Activated T-cell treated with anti-CD3 and anti-CD28 coated beads, Interleukin-2, amount 50 U/mL, for 1 hour (primary cell): ENCODE measurements around the gene HOXA5.

ENCODE experiments used
- DNase-seq: peaks from one replicate; pipeline ENCODE4 v3.0.0-alpha.2; 2020

Gene HOXA5

DNA sequence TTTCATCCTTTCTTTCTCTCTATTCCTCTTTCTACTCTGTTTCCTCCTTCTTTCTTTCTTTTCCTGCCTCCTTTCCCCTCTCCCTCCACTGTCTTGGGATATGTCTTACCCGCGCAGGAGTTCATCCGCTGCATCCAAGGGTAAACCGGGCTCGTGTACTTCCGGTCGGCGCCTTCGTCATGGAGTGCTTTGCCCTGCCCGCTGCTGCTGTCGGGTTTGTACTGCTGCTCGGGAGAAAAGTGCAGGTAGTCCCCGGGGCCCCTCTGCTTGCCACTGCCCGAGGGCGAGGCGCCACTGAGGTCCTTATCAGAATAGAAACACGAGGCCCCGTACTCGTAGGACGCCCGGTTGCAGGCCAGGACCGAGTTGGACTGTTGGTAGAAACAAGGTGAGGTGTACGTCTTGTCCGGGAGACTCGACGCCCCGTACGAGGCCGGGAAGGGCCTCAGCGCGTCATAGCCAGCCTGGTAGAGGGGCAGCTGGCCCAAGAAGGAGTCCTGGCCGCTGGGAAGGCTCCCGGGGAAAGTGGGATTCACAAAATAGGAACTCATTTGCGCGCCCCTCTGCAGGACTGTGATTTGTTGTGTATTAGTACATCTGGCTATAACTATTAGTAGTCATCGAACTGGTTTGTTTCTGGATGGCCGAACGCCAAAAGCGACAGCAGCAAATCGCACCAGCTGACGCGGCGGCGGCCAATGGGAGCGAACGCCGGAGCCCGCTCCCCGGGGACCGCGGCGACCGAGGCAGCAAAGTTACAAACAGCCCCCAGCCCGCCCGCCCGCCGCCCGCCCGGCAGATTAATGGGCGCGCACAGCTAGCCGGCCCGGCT lies 3.9 kb upstream of the HOXA5 start, which contains the start of gene HOXA6:
TSS of gene HOXA6 (minus strand) at position 576 of the 832 bp plus-strand sequence. CDS start at position 551, 25 bp downstream.
- no peak for DNase-seq

DNA sequence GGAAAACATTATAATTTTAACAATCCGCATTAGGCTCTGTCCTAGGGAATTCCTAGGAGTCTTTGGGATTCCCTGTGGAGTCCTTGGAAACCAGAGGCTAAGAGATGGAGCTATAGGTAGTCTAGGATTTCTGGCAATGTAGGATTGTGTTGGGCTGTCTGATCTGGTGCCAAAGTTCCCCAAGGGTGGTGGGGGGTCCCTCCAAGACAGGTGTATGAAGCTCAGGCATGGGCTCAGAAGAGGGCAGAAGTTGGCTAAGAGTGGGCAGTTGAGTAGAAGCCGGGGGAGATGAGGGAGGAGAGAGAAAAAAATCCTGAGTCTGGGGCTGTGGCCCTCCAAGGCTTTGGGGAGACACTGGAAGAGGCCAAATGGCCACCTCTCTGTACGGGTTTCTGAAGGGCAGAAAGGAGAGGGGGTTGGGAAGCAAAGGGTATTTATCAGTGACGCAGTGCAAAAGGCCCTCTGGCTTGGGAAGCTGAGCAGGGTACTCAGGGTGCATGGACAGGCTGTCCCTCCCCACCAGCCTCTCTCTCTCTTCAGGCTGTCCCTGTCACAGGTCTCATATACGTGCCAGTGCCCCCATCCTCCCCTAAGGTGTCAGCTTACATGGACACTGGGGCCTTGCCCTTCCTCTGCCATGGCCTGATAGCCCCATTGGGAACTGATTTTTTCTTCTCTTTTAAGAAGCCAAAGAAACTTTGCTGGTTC lies 3.2 kb upstream of the HOXA5 start:
- DNase-seq, result no peak

DNA sequence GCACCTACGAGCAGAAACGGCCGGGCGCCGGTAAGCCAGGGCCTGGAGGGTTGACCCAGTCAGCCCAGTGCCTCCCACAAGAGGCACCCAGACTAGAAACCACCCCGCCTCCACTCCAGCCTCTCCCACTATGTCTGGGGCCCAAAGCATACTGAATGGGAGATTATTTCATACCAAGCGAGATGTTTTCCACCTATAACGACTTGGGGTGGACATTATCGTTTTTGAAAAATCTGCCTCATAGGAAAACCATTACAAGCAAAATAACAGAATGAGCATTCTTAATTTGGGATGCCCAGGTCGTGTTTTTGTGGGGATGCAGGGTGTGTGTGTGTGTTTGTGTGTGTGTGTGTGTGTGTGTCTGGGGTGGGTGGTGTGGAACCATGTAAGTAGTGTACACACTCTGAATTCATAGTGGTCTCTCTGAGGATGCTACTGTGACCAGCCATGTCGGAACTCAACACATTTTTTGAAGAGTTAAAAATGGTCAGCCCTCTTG lies 2.5 kb upstream of the HOXA5 start:
- DNase-seq, result no peak

DNA sequence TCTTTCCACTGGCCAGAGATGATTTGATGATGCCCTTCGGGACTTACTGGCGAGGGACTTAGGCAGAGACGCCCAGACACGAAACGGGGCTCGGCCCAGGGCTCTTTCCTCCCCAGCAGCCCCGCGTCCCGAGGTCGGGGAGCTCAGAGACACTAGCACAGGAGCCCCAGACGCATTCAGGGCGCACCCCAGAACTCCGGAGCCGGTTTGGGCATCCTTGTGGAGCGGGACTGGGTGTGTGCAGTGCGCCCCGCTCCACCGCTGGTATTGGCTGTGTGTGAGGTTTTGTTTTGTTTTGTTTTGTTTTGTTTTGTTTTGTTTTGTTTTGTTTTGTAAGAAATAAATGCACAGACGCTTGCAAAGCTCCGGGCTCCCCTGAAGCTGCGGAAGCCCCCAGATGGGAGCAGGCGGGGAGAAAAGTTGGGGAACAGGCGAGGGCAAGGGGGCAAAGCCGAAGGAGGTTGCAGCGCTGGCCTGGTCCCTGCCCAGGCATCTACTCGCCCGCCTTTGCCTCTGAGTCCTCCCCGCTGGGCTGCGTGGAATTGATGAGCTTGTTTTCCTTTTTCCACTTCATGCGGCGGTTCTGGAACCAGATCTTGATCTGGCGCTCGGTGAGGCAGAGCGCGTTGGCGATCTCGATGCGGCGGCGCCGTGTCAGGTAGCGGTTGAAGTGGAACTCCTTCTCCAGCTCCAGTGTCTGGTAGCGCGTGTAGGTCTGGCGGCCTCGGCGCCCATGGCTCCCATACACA lies 1.9 kb upstream of the HOXA5 start:
- DNase-seq, result no peak

DNA sequence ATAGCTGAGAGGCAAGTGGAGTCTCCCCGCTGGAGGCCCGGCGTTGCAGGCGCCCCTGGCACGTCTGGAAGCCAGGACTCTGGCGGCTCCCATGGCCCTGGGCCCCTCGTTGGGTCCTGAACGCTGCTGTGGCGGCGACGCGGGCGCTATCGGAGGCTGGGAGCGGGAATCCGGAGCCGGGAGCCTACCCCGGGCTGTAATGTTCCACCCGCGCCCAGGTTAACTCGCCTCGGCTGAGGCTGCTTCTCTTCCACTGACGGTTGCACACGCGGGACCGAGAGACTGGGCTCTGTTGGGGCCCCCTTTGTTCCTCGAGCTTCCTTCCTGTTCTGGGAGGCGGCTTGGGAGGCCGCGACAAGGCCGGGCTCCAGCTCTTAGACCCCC lies 1.3 kb upstream of the HOXA5 start:
- DNase-seq, result no peak

DNA sequence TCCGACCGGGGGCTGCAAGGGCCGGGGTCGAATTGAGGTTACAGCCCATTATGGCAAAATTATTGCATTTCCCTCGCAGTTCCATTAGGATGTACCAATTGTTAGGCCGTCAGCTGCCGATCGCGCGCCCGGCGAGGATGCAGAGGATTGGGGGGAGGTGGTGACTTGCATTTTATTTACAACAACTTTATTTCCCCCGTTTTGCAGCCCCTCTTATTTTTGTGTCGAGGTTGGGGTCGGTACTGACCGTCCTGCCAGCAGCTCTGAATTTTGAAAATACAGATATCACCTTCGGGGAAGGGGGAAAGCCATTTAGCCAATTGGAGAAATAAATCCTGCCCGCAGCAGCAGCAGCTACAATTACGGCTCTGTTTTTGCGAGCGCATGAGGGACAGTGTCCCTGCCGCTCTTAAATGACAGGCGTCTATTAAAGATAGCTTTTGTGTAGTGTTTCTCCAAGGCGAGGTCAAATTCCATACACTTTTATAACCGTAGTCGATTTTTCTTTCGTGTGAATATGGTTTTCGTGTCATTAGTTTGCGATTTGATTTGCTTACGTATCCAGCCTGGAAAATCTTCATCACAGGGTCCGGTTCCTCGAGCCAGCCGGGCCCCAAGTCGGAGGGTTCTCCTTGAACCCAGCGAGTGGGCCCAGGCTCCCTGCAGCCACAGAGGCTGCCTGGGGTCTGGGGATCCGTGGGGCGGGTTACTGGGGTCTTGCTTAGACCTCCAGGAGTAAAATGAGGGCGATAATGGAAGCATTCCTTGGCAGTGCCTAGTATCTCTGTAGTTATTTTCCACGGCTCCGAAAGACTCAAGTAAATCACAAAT lies 684 bp upstream of the HOXA5 start:
- DNase-seq, result no peak

DNA sequence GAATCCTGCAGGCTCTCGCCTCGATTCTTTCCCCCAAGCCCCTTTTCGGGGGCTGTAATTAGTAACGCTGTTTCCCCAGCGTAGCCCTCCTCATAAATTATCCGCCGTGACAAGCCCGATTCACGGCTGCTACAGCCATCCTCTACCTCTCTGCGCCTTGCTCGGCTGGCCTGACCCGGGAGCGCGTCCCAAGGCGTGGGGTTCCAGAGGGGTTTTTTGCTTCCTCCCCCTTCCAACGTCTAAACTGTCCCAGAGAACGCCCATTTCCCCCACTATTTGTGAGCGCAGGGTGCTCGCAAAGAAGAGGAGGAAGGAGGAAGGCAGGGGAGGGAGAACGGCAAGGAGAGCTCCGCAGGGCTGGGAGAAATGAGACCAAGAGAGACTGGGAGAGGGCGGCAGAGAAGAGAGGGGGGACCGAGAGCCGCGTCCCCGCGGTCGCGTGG lies 880 bp downstream of the HOXA5 start:
- no peak for DNase-seq

DNA sequence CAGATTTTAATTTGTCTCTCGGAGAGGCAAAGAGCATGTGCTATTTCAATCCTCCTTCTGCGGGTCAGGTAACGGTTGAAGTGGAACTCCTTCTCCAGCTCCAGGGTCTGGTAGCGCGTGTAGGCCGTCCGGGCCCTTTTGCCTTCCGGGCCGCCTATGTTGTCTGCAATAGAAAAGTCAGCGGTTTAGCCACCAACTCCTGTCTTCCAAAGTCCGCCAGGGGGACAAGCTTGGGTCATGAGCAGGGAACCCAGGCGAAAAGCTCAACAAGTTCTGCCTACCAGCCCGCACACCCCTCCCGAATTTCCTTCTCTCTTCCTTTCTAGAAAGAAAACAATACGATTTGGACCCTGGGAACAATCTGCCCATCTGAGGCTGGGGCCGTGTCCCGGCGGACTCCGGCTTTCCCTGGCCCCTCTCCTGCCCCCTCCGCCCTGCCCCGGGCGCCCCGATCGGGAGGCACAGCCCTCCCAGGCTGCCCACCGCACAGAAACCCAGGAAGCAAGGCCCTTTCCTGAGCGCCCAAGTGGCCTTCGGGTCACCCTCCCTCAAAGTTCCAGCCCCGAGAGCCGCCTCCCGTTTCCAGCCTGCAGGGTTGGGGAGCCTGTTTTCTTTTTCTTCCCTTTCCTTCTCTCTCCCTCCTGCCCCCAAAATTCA lies 1.4 kb downstream of the HOXA5 start:
- DNase-seq, result no peak

DNA sequence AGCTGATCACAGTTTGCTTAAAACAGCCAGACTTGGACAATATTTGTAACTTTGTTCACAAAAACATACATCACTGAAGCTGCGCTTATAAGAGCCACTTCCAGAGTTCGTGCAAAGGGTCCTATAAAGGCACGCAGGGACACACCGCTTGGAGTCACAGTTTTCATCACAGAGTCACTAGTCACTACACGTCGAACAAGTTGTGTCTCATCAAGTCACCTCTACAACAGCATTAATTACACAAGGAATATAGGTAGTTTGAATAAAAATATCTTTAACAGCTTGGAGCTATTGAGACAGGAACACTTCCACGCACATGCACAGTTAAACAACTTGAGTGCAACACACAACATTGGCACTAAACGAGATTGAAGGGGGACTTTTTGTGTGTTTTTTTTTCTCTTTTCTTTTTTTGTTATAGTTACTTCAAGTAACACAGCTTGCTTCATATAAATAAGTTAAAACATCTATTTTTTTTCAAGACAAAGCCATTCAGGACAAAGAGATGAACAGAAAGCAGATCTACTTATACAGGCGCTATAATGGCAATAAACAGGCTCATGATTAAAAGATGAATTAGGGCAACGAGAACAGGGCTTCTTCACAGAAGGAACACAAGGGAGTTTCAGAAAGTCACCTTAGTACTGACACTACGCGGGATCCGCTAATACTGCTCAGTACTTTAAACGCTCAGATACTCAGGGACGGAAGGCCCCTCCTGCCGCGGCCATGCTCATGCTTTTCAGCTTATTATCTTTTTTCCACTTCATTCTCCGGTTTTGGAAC lies 2.2 kb downstream of the HOXA5 start:
- DNase-seq, result no peak

DNA sequence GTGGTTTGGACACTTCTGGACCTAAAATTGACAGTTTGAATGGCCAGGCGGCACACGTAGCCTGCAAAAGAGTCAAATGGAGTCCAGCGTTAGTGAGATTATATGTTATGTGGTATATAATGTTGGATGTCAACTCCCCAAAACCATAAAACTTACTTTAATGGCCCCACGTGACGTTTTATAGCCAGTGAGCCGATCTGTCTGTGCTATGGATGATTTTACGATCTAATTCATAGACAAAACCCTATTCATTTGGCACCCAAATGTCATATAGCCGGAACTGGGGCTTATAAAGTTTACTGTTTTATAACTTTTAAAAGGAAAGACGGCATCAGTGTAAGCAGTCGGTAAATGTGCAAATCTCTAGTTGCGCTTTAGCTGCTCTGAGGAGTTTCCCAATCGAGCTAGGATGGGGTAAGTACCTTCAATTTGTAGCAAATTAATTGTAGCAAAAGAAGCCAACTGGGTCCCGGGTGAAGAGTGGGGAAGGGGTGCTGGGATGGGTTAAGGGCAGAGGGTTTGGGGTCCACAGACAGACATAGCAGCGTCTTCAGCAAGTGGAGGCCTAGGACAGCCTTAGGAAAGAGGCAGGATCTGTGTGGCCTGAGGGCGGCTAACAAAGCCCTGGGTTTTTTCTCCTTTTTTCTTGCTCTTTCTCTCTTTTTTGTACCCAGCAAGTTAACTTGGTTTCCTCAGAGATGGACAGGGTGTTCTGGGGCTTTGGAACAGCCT lies 3.2 kb downstream of the HOXA5 start:
- no peak for DNase-seq

DNA sequence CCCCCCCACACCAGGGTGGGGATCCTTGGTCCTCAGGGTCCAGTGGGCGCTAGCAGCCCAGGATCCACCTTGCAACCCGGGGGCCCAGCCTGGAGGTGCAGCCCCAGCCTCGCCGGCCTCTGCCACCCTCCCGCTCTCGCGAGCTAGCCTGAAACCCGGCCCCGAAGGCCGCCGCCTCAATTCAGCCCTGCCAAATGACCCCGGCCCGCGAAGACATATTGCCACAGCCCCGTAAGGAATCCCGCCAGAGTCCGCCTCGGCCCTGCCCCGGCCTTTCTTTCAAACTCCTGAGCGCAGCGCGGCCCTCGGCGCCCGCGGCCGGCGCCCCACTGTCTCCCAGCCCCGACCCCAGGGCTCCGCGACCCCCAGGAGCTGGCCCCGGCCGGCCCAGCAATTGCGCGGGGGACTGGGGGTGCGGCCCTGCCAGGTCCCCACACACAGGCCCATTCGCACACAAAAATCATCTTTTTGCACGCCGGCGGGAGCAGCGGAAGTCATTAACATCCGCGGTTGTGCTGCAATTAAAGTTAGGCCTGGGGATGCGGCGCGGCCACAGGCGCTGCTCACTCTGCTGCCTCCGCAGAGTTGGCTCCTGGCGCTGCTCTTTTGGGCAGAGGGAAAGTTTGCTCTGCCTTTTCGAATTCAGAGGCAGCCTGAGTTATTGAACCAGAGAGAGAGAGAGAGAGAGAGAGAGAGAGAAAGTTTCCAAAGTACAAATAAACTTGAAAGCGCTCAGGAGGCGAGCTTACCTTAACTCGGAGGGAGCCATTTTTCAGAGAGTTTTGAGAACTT lies 4.0 kb downstream of the HOXA5 start:
- DNase-seq, result no peak

DNA sequence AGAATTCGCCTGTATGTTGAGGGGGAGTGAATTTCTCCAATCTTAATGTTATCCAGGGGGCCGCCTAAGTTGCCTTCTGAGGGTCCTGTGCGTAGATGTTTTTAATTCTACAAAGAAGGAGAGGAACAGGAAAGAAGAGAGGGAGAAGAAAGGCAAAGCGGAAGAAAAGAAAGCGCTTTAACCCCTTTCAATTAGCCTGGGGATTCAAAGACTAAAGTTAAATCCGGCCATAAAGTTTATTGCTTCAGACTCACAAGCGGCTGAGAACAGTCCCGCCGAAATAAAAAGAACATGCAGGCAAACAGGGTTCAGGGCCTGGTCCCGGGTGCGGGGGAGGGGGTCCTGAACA lies 4.5 kb downstream of the HOXA5 start:
- DNase-seq, result no peak

DNA sequence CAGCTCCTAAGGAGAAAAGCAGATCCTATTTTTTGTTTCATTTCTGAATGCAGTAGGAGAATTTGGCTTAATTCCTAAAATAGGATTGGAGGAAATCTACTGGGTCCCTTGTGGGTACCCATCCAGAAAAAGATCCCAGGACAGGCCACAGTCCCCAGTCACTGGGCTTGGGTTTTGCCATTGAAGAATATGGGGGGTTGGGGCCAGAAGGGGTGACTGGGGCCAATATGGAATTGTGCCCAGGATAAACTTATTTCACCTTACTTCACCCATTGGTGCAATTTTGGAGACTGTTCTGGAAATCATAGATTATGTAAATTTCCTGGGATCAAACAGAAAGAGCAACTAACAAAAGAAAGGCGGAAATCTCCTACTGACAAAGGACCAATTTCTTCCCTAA lies 5.0 kb downstream of the HOXA5 start:
- no peak for DNase-seq

DNA sequence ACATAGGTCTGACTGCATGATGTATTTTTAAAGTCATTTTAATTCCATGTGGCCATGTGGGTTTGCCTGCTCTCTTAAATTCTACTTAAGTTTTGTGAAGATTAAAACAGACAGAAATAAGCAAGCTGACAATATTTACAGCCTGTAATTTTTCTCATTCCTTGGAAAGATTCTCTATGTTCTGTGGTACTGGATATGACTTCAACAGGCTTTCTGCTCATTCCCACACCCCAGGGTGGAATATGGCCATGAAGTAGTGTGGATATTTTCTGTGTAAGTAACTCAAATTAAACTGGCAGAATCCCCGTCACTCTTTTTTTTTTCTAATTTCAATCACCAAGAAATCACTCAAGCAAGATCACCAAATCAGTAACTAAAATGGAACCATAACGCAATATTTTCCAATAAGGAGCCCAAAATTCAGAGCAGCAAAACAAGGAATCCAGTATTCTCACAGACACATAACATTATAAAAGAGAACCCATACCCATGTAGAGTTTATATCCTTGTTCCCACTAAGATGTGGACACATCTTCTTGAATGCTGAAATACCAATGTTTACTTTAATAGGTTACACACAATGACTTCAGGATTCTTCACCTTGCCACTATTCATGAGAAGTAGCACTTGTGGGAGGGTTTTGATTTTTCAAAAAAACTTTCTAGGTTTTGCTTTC lies 5.7 kb downstream of the HOXA5 start:
- no peak for DNase-seq

DNA sequence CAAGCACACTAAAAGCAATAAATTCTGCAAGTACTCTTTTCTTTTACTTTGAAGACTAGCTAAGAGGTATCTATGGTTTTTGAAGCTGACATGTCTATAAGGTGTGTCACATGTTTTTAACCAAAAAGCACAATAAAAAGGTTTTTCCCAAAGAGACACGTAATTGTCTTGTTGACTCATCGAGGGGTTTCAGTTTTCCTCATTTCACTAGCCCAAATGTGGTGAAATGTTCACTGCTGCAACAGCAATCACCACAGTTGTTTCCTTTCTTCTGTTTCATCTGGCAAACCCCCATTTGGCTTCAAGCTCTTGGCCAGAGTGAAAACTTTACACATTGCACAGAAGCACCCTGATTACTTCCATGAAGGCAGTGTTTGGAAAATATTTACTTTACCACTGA lies 9.1 kb downstream of the HOXA5 start:
- DNase-seq, result no peak

DNA sequence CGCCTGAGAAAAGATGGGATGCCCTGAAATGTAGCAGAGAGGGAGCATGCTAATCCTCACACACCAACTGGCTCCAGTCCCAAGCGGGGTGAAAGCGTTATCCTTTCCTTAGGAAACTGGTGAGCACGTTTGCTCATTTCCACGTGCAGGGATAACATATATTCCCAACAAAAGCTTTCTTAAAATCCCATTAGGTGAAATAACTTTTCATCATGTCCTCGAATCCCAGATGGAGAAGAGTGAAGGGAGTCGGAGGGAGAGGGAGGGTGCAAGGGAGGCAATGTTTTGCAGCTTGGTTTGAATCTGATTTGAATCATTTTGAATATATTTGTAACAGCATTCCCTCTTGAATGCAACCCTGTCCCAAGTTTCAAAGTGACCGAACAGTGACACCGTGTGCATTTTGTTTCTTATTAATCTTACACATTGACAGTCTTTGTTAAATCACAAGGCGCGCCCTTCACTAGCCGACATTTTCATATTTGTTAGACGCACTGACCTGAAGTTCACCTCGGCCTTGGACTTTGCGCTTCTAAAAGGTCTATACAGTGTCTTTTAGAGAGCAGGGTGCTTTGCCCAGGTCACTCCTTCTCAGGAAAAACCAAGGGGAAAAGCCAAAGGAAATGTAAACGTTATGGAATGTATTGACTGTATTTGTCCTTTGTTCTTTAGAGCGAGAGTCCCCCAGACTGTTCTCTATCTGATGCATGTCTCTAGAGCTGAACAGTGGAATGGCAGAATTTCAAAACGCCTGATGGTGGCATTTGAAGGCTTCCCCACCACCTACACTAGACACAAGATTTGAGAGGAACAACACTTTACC lies 9.9 kb downstream of the HOXA5 start:
- peak; percentile 5 for DNase-seq

DNA sequence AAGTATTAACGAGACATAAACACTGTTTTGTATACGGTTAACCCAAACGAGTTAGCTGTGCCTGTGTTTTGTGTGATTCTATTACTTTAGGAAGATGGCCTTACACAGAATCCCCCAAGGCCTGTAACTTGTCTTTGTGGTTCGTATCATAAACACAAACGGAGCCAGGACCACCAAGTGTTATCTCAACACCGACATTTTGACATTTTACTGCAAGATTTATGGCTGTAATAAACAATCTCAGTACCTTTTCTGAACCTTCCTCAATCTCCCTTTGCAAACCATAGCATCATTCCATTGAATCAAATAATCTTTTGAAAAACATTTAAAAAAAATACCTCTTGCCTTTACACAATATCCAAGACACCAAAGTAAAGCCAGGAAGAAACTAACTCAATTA lies 10.5 kb downstream of the HOXA5 start:
- DNase-seq, result no peak

DNA sequence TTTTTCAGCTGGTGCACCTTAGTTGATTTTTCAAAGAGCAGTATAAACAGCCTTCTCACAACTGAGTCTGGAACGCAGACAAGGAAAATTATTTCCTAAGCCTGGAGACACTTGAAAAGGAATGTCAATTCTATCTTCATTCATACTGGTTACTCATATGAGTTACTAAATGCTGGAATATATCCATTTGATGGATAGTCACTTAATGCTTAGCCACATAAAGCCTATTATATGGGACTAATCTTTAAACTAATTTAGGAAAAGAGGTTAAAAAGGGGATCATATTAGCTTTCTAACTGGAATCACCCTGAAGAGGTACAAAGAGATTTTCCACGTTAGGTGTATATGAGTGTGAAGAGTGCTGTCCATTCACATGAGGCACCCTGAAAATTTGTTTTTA lies 11.3 kb downstream of the HOXA5 start:
- no peak for DNase-seq
